Small intestine (tissue), 7 donors: ENCODE data around the gene ADAMTS3. TPM values are rescaled to one million over a fixed set of nuclear protein-coding genes. Genes with fewer than 3 reads are reported as not detected.
A peak's percentile ranks its signal among the peaks of the same experiment; 100 is the strongest.

ENCODE experiments used
- DNase-seq, 2 donors: peaks; one replicate each; pipeline versions ENCODE4 v3.0.0 to v3.0.0-alpha.2; 2013
- FAIRE-seq: peaks from 2 replicates; lab custom pipeline; 2012; peaks lifted over from hg19 to GRCh38; lab: Jason Lieb, UNC
- H3K27ac ChIP-seq, 3 donors: one replicate each; pipeline ENCODE4 v1.5.1; 2013; ENCODE audit warnings: low read length in 2 of 3, mild to moderate bottlenecking in 2 of 3, control low read depth in 1 of 3, inconsistent platforms in 1 of 3, low read depth in 1 of 3, moderate library complexity in 1 of 3
- H3K27me3 ChIP-seq, 3 donors: one replicate each; pipeline ENCODE4 v1.6.1; 2013; ENCODE audit warnings: low read length in 3 of 3, inconsistent platforms in 1 of 3; ENCODE audit not compliant: control insufficient read depth in 3 of 3, insufficient read depth in 3 of 3
- H3K36me3 ChIP-seq, 3 donors: one replicate each; pipeline ENCODE4 v1.6.1; 2013; ENCODE audit warnings: low read length in 3 of 3, inconsistent platforms in 1 of 3, low read depth in 1 of 3, mild to moderate bottlenecking in 1 of 3, moderate library complexity in 1 of 3; ENCODE audit not compliant: control insufficient read depth in 3 of 3, insufficient read depth in 2 of 3
- H3K4me1 ChIP-seq, 3 donors: one replicate each; pipeline ENCODE4 v1.6.1; 2013; ENCODE audit warnings: low read length in 2 of 3, inconsistent platforms in 1 of 3, low read depth in 1 of 3, mild to moderate bottlenecking in 1 of 3, moderate library complexity in 1 of 3; ENCODE audit not compliant: control insufficient read depth in 3 of 3, insufficient read depth in 2 of 3
- H3K4me3 ChIP-seq, 3 donors: one replicate each; pipeline ENCODE4 v1.5.1; 2013; ENCODE audit warnings: low read length in 3 of 3, control low read depth in 1 of 3, inconsistent platforms in 1 of 3, low read depth in 1 of 3, mild to moderate bottlenecking in 1 of 3, moderate library complexity in 1 of 3
- H3K9me3 ChIP-seq, 2 donors: one replicate each; pipeline ENCODE4 v1.6.1; 2013; ENCODE audit warnings: low read depth in 1 of 2, low read length in 1 of 2; ENCODE audit not compliant: control insufficient read depth in 2 of 2, insufficient read depth in 1 of 2
- WGBS, 3 donors: extraction: QIAGEN DNeasy Blood & Tissue Kit; methylation state at CpG; one replicate each; pipeline ENCODE4 v1.1.7; 2013; 5-methylcytosine and 5-hydroxymethylcytosine counted together
- polyA plus RNA-seq, 4 donors: library from polyadenylated mRNA; stranded (reverse) in 3 of 4; unstranded in 1 of 4; fragments of 200-250 nt in 3 of 4; fragments of 120-200 nt in 1 of 4; gene quantifications; one replicate each; pipeline versions ENCODE4 v1.2.1 to v1.2.3, GENCODE V29; 2013
- donor health status: healthy with polysubstance abuse.
- donor health status: control.
- donor health status: control.
- donor health status: Bipolar disorder and iron deficiency.
- donor health status: healthy.

The ADAMTS3 gene
- polyA plus RNA-seq, 4 donors = 0.16 to 0.72 TPM; not detected in 2

DNA sequence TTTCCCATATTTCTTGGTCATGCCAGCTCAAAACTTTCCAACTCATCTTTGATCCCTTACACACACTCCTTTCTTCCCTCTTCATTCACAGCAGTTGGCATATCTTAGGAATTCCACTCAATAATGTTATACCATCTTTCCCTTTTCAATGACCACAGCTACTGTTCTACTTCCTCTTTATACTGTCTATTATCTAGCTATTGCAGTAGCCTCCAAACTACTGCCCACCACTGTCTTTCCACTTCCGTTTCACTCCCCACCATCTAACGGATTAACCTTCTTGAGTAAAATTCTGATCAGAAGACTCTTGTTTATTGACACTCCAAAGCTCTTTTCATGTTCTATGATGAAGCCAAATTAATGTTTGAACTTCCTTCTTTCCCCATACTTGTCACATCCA lies 55.8 kb downstream of the ADAMTS3 start:
- Histone ChIP-seq H3K27me3 (no peaks in the 10 kb centered on the region), H3K27ac (no peak overlapping the region), H3K4me1 (no peaks in the 10 kb centered on the region), H3K9me3 (no peaks in the 10 kb centered on the region), H3K4me3 (no peak overlapping the region), H3K36me3 (no peaks in the 10 kb centered on the region)
- 75 to 85% (median 78%) methylated on average over 2 of the region's 2 CpGs for WGBS, 3 donors
- FAIRE-seq = no peak
- DNase-seq = no peak

GRCh38 chr4:72507860-72508419 lies 61.1 kb downstream of the ADAMTS3 start:
- FAIRE-seq = no peak
- Histone ChIP-seq H3K27ac (no peak overlapping the region), H3K27me3 (no peaks in the 10 kb centered on the region), H3K9me3 (no peaks in the 10 kb centered on the region), H3K36me3 (no peaks in the 10 kb centered on the region), H3K4me3 (no peak overlapping the region), H3K4me1 (no peaks in the 10 kb centered on the region)
- 64 to 86% (median 73%) methylated on average over 1 of the region's 1 CpG for WGBS, 3 donors
- DNase-seq = no peak

DNA sequence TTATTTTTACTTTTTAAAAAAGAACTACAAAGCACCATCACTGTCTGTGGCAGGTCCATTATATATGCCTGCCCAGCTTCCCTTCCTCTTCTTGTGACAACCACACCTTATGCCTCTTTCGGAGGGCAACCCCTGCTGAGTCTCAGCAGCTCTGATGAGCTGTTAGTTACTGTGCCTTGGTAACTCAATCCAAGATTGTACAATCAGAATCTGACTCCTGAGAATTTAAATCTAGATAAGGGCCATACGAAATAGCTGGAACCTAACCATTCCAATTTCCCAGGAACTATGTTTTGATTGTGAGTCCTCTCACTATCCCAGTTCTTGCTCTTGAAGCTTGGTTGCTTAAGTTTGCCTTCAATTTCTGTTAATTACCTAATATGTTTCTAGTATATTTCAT lies 61.9 kb downstream of the ADAMTS3 start:
- no peak for FAIRE-seq
- WGBS, 3 donors = 48 to 69% (median 54%) methylated on average over 2 of the region's 2 CpGs
- Histone ChIP-seq H3K9me3 (no peaks in the 10 kb centered on the region), H3K27me3 (no peaks in the 10 kb centered on the region), H3K4me1 (no peaks in the 10 kb centered on the region), H3K27ac (no peak overlapping the region), H3K36me3 (no peaks in the 10 kb centered on the region), H3K4me3 (no peak overlapping the region)
- no peak for DNase-seq

DNA sequence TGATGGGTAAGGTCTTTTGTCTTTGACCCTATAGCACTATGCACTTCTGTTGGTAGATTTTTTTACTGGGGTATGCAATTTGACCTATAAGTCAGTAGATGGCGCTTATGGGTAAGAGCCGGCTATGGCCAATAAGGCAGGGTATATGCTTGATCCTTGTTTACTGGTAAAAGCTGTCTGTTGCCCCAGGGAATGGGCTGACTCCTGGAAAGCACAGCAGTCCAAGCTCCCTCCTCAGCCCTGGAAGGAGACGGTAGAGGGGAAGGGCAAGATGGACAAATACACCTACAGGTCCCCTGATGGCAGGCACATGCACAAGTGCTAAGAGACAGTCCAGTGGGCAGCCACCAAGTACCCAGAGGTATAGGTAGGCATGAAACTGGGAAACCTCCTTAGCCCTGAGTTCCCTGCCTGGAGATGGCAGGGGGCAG lies 63.7 kb downstream of the ADAMTS3 start:
- DNase-seq = peak; percentile 10 to 22
- FAIRE-seq = no peak
- 4 to 11% (median 7%) methylated on average over 3 of the region's 3 CpGs for WGBS, 3 donors
- Histone ChIP-seq H3K36me3 (no peaks in the 10 kb centered on the region), H3K9me3 (no peaks in the 10 kb centered on the region), H3K4me1 (no peaks in the 10 kb centered on the region), H3K27me3 (no peaks in the 10 kb centered on the region), H3K4me3 (no peak overlapping the region), H3K27ac (no peak overlapping the region)

GRCh38 chr4:72500214-72500613 lies 68.8 kb downstream of the ADAMTS3 start:
- Histone ChIP-seq H3K27ac (no peak overlapping the region), H3K27me3 (no peaks in the 10 kb centered on the region), H3K36me3 (no peaks in the 10 kb centered on the region), H3K4me1 (no peaks in the 10 kb centered on the region), H3K4me3 (no peak overlapping the region), H3K9me3 (no peaks in the 10 kb centered on the region)
- DNase-seq (no peak), FAIRE-seq (no peak)
- 50 to 66% (median 57%) methylated on average over 2 of the region's 2 CpGs for WGBS, 3 donors

DNA sequence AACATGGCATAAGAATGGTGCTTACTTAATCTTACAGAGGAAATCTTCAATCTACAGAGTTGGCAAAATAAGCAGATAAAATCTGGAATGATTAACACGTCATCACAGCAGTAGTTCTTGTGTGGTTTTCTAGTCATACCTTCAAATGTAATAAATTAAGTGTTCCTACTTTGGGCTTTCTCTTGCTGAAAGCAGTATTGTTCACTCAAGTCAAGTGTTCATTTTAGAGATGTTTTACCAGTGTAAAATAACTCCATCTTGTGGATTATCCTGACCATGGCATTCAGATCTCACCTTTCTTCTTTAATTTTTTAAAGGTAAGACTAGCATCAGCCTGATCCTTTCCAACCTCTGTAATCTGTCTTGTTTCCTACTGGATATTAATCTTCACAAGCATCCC lies 72.9 kb downstream of the ADAMTS3 start:
- 28 to 50% (median 48%) methylated on average over 1 of the region's 1 CpG for WGBS, 3 donors
- H3K9me3 ChIP-seq = peaks cover 0 to 3% of the 10 kb centered on the region in 2 donors
- no peak for DNase-seq
- FAIRE-seq = no peak
- no peaks in the 10 kb centered on the region for H3K36me3 ChIP-seq
- H3K4me1 ChIP-seq = no peaks in the 10 kb centered on the region
- H3K27ac ChIP-seq = no peak overlapping the region
- no peaks in the 10 kb centered on the region for H3K27me3 ChIP-seq
- H3K4me3 ChIP-seq = no peak overlapping the region

GRCh38 chr4:72494156-72494555 lies 74.9 kb downstream of the ADAMTS3 start:
- DNase-seq = no peak
- Histone ChIP-seq H3K36me3 (no peaks in the 10 kb centered on the region), H3K4me3 (no peak overlapping the region), H3K9me3 (peaks cover 0 to 3% of the 10 kb centered on the region in 2 donors), H3K27me3 (no peaks in the 10 kb centered on the region), H3K27ac (no peak overlapping the region), H3K4me1 (no peaks in the 10 kb centered on the region)
- FAIRE-seq = no peak

- Histone ChIP-seq H3K27me3 (no peaks in the 10 kb centered on the region), H3K36me3 (no peaks in the 10 kb centered on the region), H3K9me3 (no peaks in the 10 kb centered on the region), H3K4me3 (no peak overlapping the region), H3K27ac (no peak overlapping the region), H3K4me1 (no peaks in the 10 kb centered on the region)
- no peak for DNase-seq
- FAIRE-seq = no peak
- 38 to 60% (median 39%) methylated on average over 4 of the region's 4 CpGs for WGBS, 3 donors
Measured at GRCh38 chr4:72489267-72489666, 79.8 kb downstream of the ADAMTS3 start.

GRCh38 chr4:72486991-72487390 lies 82.0 kb downstream of the ADAMTS3 start:
- no peak for FAIRE-seq
- no peaks in the 10 kb centered on the region for H3K9me3 ChIP-seq
- no peaks in the 10 kb centered on the region for H3K4me1 ChIP-seq

More at GRCh38 chr4:72486991-72487390, 82.0 kb downstream of the ADAMTS3 start:
- no peaks in the 10 kb centered on the region for H3K27me3 ChIP-seq
- DNase-seq = no peak
- no peak overlapping the region for H3K4me3 ChIP-seq
- no peaks in the 10 kb centered on the region for H3K36me3 ChIP-seq
- no peak overlapping the region for H3K27ac ChIP-seq
